Thyroid gland (tissue), 4 donors: ENCODE results near the gene PHPT1. TPM values are rescaled to one million over a fixed set of nuclear protein-coding genes. Genes with fewer than 3 reads are reported as not detected.
"Not testable (repeated sequence)": the region's sequence is repeated elsewhere in the genome, so short reads cannot be mapped to it uniquely, and the experiment has no call there.

Experiments used
- DNase-seq, 2 donors: peaks; one replicate each; pipeline ENCODE4 v3.0.0-alpha.2; 2019
- H3K27ac ChIP-seq, 3 donors: fragments of 200-600 bp; sonication (generic); 1 replicate in 2 of 3; 2 replicates in 1 of 3; pipeline ENCODE4 v1.5.1; 2016 to 2019; ENCODE audit warnings: mild to moderate bottlenecking in 1 of 3, moderate library complexity in 1 of 3
- H3K27me3 ChIP-seq: fragments of 200-600 bp; sonication (generic); one replicate; pipeline ENCODE4 v1.5.1; 2019
- H3K36me3 ChIP-seq, 2 donors: fragments of 200-600 bp; sonication (generic); one replicate each; pipeline ENCODE4 v1.5.1; 2016 to 2019
- H3K4me1 ChIP-seq, 2 donors: fragments of 200-600 bp; sonication (generic); one replicate each; pipeline ENCODE4 v1.5.1; 2017 to 2019
- H3K4me3 ChIP-seq, 3 donors: fragments of 200-600 bp; sonication (generic); replicated peaks in 1 of 3; 1 replicate in 2 of 3; 2 replicates in 1 of 3; pipeline ENCODE4 v1.5.1; 2016; ENCODE audit warnings: mild to moderate bottlenecking in 1 of 3
- H3K9me3 ChIP-seq: fragments of 200-600 bp; sonication (generic); one replicate; pipeline ENCODE4 v1.5.1; 2017
- CTCF ChIP-seq, 6 experiments: fragments of 200-600 bp in 3 of 6; fragments of 450-650 bp in 3 of 6; sonication (generic) in 3 of 6; IDR thresholded peaks; one replicate each; pipeline ENCODE4 v1.5.1; 2016 to 2019; ENCODE audit warnings: antibody characterized with exemption in 6 of 6, mild to moderate bottlenecking in 2 of 6, inconsistent platforms in 1 of 6, moderate library complexity in 1 of 6
- POLR2A ChIP-seq, 2 donors: fragments of 450-650 bp; IDR thresholded peaks; one replicate each; pipeline ENCODE4 v1.6.1; 2017; ENCODE audit warnings: antibody characterized with exemption in 2 of 2, mild to moderate bottlenecking in 2 of 2, moderate library complexity in 1 of 2
- WGBS, 2 donors: methylation state at CpG; one replicate each; pipeline ENCODE4 v1.1.5; 2017; 5-methylcytosine and 5-hydroxymethylcytosine counted together
- intact Hi-C: fragments of 100-400 bp; cut with DNase I; formaldehyde crosslinking; loops from one replicate; pipeline ENCODE4 v1.15.1; 2023
- total RNA-seq, 4 donors: library from RNA; depleted of rRNA; stranded (reverse); fragments of >200 nt; gene quantifications; one replicate each; pipeline ENCODE4 v1.2.3, GENCODE V29; 2016

The PHPT1 gene
- total RNA-seq, 4 donors from 2014 or later = 79.4 to 174 (median 115) TPM

GRCh38 chr9:136840877-136841645 is 8.1 kb upstream of the PHPT1 start:
- 61 to 68% methylated on average over 16 to 24 of the region's 28 CpGs for WGBS, 2 donors
- peak; percentile 83 to 88 for DNase-seq
- intact Hi-C loops = loop anchor here (10.0 kb wide), 1 partner anchor 194 kb away; the partner anchor contains the start of gene FUT7
- Histone ChIP-seq H3K9me3 (no peaks in the 10 kb centered on the region), H3K36me3 (peaks cover 3 to 11% of the 10 kb centered on the region in 2 donors), H3K27me3 (no peaks in the 10 kb centered on the region), H3K4me3 (no peak overlapping the region), H3K27ac (no peak overlapping the region), H3K4me1 (peaks cover 33 to 42% of the 10 kb centered on the region in 2 donors)
- TF ChIP-seq CTCF (IDR thresholded peaks at IDR 0.05) (peak in 1 of 6 experiments; percentile 12), POLR2A (IDR thresholded peaks at IDR 0.05) (no peak)

- H3K4me3 ChIP-seq, H3K27me3 ChIP-seq, H3K27ac ChIP-seq, H3K9me3 ChIP-seq: not testable (repeated sequence)
- Histone ChIP-seq H3K36me3 (peaks cover 3 to 11% of the 10 kb centered on the region in 2 donors), H3K4me1 (peaks cover 33 to 48% of the 10 kb centered on the region in 2 donors)
- intact Hi-C loops = loop anchor here (10.0 kb wide), 1 partner anchor 193 kb away; the partner anchor contains the start of gene FUT7
- DNase-seq = peak; percentile 40 to 48
- WGBS, 2 donors = 54 to 90% methylated on average over 5 to 14 of the region's 16 CpGs
Observed at GRCh38 chr9:136841646-136842379, 7.4 kb upstream of the PHPT1 start.

- Histone ChIP-seq H3K4me1 (peaks cover 39 to 55% of the 10 kb centered on the region in 2 donors), H3K4me3 (peak within 1 kb of the TSS in 1 of 3 donors; percentile 26), H3K36me3 (peaks cover 3 to 11% of the 10 kb centered on the region in 2 donors)
- H3K27ac ChIP-seq, H3K27me3 ChIP-seq, H3K9me3 ChIP-seq: not testable (repeated sequence)
- intact Hi-C loops = loop anchor here (10.0 kb wide), 1 partner anchor 192 kb away; the partner anchor contains the start of gene FUT7
- TF ChIP-seq POLR2A (IDR thresholded peaks at IDR 0.05) (peak in 1 of 2 donors; percentile 24), CTCF (IDR thresholded peaks at IDR 0.05) (peak; percentile 68 to 92 (median 87))
- peak; percentile 75 to 80 for DNase-seq
- no CpG with 5 or more reads among the region's 27 CpGs for WGBS, 2 donors
Observed at GRCh38 chr9:136842380-136842948, 6.7 kb upstream of the PHPT1 start, which contains the start of gene AJM1. Gene AJM1 (plus strand): TSS chr9:136842478. CDS start chr9:136844415, 1,937 bp downstream.

GRCh38 chr9:136843159-136843800 is 5.9 kb upstream of the PHPT1 start:
- not testable (repeated sequence) for H3K9me3 ChIP-seq, H3K4me3 ChIP-seq, H3K27me3 ChIP-seq, DNase-seq, H3K27ac ChIP-seq
- 7 to 26% methylated on average over 8 to 9 of the region's 21 CpGs for WGBS, 2 donors
- H3K36me3 ChIP-seq = peaks cover 3 to 11% of the 10 kb centered on the region in 2 donors
- intact Hi-C loops = loop anchor here (10.0 kb wide), 1 partner anchor 192 kb away; the partner anchor contains the start of gene FUT7
- H3K4me1 ChIP-seq = peaks cover 40 to 56% of the 10 kb centered on the region in 2 donors

- H3K36me3 ChIP-seq, H3K4me3 ChIP-seq, H3K27ac ChIP-seq, H3K27me3 ChIP-seq, H3K9me3 ChIP-seq: not testable (repeated sequence)
- peaks cover 40 to 56% of the 10 kb centered on the region in 2 donors for H3K4me1 ChIP-seq
- DNase-seq = peak; percentile 40 to 41
- peak in 5 of 6 experiments; percentile 52 to 72 (median 63) for TF ChIP-seq CTCF (IDR thresholded peaks at IDR 0.05)
- WGBS, 2 donors = 13 to 23% methylated on average over 8 to 27 of the region's 99 CpGs
- intact Hi-C loops = loop anchor here (10.0 kb wide), 1 partner anchor 191 kb away; the partner anchor contains the start of gene FUT7
Observed at GRCh38 chr9:136843801-136844740, 5.1 kb upstream of the PHPT1 start.
